HG03521 (cell line): Measurements from ENCODE around the gene EPN1.

Experiments
- ATAC-seq: cut with Tn5 transposase; IDR thresholded peaks from one replicate; pipeline ENCODE4 v1.9.1; 2021; ENCODE audit warnings: mild to moderate bottlenecking, moderate library complexity; ENCODE audit not compliant: unreplicated experiment

EPN1 gene

GRCh38 chr19:55674841-55675660 is at the start of gene EPN1:
EPN1 (plus strand) TSS chr19:55675226; CDS start chr19:55678628, 3,402 bp downstream.
- ATAC-seq: peak; percentile 65

- no peak for ATAC-seq
Observed at GRCh38 chr19:55626350-55626749, 48.7 kb upstream of the EPN1 start.

GRCh38 chr19:55632463-55632834 is 42.6 kb upstream of the EPN1 start:
- no peak for ATAC-seq

DNA sequence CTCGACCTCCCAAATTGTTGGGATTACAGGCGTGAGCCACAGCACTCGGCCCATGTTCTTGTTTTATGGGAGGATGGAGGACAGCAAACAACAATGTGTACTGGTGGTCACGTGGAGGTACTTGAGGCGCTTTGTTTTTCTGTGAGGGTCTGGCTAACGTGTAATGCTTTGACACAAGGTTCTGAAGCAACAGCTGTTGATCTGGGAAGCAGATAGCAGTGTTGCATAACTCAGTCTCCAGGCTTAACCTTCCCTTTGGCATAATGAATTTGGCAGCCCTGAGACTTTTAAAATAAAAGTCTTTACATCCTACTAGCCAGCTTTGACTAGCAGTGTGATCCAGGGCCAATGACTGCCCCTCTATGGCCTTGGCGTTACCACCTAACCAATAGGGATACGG is 41.2 kb upstream of the EPN1 start:
- ATAC-seq: no peak

- ATAC-seq: no peak
Observed at GRCh38 chr19:55635334-55635717, 39.7 kb upstream of the EPN1 start.

DNA sequence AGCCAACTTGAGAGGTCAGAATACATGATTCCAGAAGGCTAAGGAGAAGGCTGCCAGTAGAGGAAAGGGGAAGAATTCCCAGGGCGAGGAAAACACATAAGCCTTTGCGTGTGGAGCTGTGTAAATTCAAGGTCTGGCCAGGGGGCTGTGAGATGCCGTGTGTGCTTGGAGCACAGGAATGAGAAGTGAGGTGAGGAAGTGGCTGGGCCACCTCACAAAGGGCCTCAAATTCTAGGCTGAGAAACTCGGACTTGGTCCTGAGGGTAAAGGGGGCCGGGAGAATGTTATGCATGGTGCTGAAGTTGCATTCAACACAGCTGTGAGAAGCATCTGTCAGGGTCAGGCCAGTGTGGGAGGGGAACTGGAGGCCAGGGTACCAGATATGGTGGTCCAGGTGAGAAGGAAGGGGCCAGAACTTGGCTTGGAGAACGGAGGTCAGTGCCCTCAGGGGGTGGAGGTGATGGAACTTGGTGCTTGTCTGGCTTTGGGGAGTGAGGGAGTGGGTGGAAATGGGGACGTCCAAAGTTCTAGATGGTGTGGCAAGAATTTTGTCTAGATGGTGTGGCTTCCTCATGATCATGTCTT is 39.1 kb upstream of the EPN1 start:
- ATAC-seq: no peak

- no peak for ATAC-seq
Observed at GRCh38 chr19:55636723-55637122, 38.3 kb upstream of the EPN1 start.

DNA sequence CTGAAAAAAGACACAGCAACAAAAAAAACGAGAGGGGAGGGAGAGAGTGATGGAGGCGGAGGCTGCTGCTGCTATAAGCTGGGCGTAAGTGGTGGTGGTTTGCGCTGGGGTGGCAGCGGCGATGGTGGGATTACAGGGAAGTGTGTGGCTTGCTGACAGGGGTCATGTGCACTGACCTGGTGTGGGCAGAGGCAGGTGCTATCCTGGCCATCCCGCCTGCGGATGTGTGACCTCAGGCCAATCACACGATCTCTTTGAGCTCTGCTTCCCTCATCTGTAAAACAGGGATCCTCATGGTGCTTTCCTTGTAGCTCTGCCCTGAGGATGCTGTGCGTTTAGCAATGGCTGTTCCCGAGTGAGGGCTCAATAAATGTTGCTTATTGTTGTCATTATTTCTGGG is 37.5 kb upstream of the EPN1 start:
- ATAC-seq: no peak

GRCh38 chr19:55638864-55639359 is 36.1 kb upstream of the EPN1 start:
- ATAC-seq: no peak

DNA sequence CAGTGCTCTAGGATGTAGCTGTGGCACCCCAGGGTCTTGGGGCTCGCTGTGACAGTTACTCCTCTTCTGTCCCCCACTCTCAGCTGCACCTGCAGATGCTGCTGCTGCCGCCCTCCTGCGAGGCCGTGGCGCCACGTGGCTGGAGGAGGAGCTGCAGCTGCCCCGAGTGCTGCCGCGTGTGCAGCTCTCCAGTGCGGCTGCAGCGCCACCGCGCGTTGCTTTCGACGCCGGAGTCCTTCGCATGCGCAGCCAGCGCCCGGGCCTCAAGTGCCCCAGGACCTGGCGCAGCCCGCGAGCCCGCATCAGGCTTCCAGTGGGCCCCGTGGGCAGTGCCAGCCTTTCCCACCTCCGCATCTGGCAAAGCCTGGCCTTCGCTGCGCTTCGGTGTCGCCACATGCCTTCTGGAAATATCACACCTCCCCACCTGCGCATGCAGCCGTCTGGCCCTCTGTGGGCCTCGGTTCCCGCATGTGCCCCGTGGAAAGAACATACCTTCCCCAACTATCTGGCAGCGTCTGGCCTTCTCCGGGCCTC is 34.9 kb upstream of the EPN1 start:
- ATAC-seq: no peak

- peak; percentile 26 for ATAC-seq
Observed at GRCh38 chr19:55640577-55641425, 34.2 kb upstream of the EPN1 start, which contains the start of gene ZNF580. ZNF580 (plus strand) TSS chr19:55641002; CDS start chr19:55642509, 1,507 bp downstream.

DNA sequence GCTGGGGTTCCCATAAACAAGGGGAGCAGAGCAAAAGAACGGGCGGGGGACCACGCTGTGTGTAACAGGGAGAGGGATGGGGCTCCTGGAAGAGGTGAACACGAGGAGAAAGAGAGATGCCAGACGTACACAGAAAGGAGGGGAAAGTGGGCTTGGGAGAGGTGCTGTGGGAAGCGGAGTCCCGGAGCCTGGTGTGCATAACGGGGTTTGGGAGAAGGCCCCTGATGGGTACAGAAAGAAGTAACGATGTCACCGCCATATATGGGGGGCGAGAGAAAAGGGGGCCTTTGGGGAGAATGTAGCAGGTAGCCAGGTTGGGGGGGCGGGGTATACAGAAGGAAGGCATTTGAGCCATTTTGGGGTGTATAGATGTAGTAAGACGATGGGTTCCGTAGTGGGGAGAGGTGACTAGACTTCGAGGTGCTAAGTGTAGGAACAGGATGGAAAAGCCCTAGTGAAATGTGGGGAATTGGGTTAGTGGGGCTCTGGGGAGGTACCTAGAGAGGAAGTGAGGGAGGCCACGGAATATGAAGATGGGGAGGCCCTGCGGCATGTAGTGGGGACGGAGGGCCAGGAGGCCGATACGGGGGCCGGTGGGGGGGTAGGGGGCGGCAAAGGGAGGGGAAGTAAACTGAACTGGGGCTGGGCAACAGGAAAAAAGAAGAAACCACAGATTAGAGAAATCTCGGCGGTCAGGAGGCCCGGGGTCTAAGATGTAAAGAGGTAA is 33.4 kb upstream of the EPN1 start:
- ATAC-seq: no peak

DNA sequence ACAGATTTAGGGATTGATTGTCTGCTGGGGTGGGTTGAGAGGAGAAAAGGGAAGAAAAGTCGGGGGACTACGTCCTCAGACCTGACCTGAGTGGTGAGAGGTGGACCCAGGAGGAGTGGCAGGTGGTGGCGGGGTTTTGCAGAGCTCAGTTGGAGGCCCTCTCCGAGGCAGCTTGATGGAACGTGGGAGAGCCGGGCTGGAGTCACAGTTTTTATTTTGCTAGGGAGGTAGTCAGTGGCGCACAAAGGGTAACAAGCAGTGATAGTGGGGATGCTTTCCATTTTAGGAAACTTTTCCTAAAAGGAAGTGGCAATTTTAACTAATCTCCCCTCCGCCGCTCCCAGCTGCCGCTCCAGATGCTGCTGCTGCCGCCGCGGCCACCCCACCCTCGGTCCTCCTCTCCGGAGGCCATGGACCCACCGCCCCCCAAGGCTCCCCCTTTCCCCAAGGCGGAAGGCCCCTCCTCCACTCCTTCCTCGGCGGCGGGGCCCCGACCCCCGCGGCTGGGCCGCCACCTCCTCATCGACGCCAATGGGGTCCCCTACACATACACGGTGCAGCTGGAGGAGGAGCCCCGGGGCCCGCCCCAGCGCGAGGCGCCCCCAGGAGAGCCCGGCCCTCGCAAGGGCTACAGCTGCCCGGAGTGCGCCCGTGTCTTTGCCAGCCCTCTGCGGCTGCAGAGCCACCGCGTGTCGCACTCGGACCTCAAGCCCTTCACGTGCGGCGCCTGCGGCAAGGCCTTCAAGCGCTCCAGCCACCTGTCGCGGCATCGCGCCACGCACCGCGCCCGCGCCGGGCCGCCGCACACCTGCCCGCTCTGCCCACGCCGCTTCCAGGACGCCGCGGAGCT is 32.6 kb upstream of the EPN1 start:
- no peak for ATAC-seq

GRCh38 chr19:55643003-55643886 is 31.8 kb upstream of the EPN1 start, which contains the start of gene ZNF581:
ZNF581 (plus strand) TSS chr19:55643649; CDS start chr19:55644572, 923 bp downstream.
- ATAC-seq: peak; percentile 28

- no peak for ATAC-seq
Observed at GRCh38 chr19:55643887-55644176, 31.2 kb upstream of the EPN1 start.

DNA sequence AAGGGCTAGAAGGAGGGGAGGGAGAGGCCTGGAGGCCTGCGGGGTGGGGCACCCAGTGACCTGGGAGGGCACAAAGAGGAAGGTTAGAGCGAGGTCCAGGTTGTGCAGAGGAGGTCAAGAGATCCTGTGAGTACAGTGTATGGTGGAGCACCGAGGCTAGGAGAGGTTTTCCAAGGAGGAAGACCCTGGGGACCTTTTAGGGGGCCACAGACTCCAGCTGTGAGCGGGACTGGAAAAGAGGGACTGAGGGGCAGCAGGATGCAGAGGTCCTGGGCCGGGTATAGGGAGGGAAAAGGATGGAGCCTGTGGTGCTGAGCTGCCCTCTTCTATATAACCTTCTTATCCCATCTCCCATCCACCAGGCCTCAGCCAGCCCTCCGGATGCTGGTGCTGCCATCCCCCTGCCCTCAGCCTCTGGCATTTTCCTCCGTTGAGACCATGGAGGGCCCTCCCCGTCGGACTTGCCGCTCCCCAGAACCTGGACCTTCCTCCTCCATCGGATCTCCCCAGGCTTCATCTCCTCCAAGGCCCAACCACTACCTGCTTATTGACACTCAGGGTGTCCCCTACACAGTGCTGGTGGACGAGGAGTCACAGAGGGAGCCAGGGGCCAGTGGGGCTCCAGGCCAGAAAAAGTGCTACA is 30.7 kb upstream of the EPN1 start:
- no peak for ATAC-seq

GRCh38 chr19:55644842-55645511 is 30.0 kb upstream of the EPN1 start:
- ATAC-seq: no peak

- ATAC-seq: no peak
Observed at GRCh38 chr19:55645512-55645881, 29.5 kb upstream of the EPN1 start.
